HG02840 (cell line): ENCODE measurements around the gene C1R.

Experiments
- ATAC-seq: cut with Tn5 transposase; IDR thresholded peaks from one replicate; pipeline ENCODE4 v1.9.1; 2021; ENCODE audit warnings: mild to moderate bottlenecking, moderate library complexity, moderate number of reproducible peaks; ENCODE audit not compliant: unreplicated experiment, low FRiP score

The C1R gene

DNA sequence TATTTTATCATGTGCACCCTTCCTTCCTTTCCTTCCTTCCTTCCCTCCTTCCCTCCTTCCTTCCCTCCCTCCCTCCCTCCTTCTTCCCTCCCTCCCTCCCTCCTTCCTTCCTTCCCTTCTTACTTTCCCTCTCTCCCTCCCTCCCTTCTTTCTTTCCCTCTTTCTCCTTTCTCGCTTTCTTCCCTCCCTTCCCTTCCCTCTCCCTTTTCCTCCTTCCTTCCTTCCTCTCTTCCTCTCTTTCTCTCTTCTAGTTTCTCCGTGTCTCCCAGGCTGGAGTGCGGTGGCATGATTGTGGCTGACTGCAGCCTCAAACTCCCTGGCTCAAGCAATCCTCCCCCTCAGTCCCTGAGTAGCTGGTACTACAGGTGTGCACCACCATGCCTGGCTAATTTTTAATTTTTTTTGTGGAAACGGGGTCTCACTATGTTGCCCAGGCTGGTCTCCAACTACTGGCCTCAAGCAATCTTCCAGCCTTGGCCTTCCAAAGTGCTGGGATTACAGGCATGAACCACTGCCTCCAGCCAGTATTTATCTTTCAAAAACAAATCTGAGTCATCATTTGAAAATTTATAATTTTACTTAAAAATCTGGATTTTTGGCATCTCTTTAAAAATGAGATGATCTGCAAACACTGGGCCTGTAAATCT, 8.9 kb upstream of the C1R start:
- no peak for ATAC-seq

DNA sequence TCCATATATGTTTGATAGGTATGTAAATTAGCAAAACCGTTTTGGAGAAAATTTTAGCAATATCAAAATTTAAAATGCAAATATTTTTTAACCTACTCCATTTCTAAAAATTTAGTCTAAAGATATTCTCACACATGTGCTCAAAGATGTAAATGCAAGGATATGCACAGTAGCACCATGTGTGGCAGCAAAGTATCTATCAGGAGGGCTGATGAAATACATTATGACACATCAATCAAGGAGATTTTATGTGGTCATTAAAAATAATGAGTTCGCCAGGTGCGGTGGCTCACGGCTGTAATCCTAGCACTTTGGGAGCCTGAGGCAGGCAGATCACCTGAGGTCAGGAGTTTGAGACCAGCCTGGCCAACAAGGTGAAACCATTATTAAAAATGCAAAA, 8.0 kb upstream of the C1R start:
- ATAC-seq = no peak

DNA sequence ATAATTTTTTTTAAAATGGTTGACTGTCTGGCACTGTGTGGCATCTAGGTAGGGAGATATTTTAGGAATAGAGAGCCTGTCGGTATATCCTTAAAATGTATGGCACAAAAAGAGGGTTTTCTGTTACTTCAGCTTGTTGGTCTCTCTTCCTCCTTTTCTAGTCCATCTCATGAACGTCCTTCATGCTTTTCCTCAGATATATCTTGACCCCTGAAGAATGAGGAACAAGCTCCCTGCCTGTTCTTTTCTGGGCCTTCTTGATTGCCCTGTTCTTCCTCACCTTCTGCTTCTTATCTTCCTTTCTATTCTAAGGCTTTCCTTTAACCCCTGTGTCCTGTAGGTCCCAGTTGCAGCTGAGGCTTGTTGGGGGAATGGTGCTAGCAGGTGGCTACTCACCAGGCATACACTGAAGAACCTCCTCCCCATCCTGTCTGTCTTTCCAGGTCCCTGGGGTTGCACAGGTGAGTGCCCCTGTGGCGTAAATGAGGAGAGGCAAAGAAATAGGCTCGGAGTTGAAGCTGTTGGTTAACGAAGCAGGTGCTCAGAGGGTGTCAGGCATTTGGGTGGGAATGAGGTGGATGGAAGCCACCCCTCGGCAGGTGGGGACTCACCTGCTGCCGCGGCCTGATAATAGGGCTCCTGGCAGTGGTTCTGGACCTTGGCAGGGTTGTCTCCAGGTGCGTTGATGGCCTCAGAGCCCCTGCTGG, 7.2 kb upstream of the C1R start:
- ATAC-seq = no peak

DNA sequence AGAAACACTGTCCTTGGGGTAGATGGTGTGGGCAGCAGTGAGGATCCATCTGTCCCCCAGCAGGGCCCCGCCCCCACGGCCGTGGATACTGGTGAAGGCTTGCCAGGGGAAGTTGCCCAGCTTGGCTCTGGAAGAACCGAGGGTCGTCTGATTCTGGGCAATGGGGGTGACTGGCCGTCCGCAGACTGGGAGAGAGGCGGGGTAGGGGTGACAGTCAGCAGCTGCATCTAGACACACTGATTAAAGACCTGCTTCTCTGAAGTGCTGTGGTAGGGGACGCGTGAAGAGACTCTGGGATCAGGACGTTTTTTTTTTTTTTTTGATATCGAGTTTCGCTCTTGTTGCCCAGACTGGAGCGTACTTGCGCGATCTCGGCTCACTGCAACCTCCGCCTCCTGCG, 4.7 kb upstream of the C1R start:
- ATAC-seq = no peak

DNA sequence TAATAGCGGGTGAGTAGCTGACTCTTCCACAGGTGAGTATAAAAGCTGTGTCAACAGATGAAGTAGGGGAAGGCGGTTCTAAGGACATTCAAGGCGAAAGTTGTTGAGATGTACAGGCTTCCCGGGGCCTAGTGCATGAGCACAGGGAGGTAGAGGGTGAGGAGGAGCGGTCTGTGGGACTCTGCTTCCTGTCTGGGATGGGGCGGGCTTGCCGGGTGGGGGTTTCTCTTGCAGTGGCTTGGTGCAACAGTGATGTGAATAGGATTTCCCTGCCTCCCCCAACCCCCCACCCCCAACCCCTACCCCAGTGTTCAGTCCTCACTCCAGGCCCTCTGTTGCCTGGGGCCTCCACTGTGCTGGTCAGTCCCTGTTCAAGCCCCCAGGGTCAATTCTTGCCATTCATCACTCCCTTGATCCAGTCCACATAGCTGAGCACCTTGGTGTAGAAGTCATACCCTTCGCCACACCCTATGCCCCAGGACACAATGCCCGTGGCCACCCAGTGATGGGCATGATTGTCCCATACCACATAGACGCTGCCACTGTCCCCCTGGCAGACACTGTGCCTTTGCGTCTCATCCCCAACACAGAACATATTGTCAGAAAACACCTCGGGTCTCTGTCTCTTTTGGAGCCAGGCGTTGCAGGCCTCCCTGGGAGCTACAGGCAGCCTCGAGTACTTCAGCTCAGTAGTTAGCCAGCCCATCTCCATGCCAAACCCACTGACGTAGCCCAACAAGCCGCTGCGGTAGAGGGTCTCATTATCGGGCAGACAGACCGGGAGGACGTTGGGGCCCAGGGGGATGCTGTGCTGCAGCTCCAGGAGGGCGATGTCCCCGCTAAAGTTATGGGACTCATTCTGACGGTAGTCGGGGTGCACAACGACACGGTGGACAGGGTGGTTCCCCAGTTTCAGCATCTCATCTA, 4.0 kb upstream of the C1R start:
- ATAC-seq = no peak

DNA sequence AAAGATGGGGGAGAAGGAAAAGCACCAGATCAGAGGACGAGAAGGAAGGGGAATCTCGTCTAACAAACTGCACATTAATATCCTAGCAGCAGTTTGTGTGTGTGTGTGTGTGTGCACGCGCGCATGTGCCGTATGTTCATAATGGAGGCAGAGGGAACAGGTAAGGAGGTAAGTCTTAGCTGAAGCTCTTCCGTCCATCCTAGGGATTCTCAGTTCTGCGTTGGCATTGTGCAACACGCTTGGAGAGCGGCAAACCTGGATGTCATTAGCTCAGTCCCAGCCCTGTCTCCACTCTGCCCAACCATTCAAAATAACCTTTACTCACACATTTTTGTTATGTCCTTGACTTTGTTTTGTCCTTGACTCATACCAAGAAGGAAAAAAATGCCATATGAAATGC, 1.6 kb upstream of the C1R start:
- no peak for ATAC-seq

DNA sequence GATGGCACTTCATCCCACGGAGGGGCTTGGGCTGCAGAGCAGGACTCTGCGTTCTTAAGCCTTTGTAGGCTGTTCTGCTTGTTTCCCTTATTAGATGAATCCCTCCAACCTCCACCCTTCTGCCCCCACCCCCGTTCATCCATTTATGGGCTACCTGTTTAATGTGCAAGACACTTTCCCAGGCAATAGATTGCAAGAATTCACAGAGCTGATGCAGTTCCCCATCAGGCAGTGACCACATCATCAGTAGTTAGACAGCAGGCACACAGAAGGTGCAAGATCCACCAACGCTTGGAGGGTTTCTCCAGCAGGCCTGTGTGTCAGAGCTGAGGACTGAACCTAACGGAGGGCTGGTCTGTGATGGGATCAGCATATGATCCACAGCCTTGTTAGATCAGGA, 1.2 kb upstream of the C1R start:
- no peak for ATAC-seq

DNA sequence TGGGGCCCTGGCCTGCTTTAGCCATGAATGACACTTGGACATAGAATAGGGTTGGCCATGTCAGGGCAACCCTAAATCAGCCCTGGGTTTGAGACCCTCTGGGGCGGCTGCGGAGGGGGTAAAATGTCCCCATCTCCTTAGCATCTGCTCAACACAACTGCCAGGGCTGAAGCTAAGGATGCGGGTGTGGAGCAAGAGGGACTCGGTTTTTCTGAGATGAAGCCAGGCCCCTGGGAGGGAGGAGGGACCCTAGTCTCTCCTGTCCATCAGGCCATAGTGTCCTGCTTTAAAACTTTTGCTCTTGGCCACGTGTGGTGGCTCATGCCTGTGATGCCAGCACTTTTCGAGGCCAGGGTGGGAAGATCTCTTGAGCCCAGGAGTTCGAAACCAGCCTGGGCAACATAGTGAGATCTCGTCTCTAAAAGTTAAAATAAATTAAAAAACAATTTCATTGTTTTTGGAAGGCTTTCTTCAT, 778 bp upstream of the C1R start:
- no peak for ATAC-seq

DNA sequence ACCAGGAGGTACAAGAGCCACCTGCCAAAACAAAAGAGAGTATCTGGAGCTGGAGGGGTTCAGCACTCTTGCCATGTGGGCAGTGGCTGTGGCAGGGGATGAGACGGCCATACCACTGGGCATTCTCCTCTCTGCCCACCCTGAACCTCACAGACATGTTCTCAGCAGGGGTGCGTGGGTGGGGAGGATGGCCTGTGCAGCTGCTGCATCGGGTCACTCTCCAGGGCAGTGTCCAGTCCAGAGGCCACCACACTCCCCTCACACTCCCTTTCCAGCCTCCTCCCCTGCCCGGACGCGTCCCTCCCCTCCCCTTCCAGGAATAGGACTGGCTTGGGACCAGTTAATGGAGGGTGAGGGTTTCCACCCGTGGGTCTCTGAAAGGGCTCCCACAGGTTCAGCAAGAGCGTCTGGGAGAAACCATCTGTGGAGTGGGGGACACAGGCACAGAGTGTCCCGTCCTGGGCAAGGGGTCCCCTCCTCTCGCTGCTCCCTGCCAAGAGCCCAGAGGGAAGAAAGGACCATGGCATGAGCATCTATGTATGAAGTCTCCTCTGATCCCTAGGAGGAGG, 501 bp downstream of the C1R start:
- no peak for ATAC-seq

DNA sequence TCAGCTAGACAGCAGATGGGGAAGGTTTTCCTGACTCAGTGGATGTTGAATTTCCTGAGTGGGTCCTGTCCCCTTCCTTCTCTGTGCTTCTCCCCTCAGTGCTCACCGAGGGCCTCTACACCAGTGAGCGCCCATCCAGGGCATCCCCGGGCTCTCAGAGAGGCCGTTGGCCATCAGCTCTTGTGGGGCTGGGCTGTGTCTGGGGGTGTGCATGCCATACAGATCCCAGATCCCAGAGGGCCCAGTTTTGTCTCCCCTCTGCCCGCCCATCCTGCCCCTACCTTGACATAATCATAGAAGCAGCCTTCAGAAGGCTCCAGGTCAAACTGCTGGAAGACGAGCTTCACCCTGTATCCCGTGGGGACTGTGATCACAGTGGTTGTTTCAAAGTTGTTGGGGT, 1.1 kb downstream of the C1R start:
- ATAC-seq = no peak

DNA sequence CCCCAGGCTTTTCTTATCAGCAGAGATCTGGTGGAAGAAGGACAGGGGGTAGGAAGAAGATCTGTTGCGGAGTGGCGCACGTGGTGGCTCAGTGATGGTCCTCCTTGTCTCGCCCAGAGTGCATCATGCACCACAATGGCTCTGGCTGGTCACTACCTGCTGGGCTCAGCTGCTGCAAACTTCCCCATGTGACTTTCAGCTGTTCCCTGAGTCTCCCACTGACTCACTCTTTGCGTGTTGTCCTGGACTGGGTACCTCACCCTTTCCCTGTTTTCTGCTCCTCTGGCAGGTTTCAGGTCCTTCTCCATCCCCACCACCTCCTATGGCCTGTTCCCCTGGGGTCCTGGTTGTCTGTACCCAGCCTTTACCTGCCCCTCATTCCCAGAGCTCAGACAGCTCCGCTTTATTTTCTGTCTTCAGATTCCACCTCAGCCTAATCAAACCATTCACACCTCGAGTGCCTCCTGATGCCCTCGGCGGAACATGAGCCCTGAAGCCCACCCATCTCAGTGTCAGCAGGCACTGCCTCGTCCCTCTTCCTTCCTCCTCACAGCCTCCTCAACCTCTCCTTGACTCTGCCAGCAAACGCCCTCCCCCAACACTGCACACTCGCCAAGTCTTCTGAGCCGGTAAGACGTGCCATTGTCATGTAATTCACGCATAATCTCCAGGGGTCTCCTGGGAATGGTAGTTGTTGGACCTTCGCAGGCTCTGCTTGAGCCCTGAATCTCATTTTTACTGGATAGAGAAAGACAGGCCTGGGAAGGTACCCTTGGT, 1.8 kb downstream of the C1R start:
- no peak for ATAC-seq

DNA sequence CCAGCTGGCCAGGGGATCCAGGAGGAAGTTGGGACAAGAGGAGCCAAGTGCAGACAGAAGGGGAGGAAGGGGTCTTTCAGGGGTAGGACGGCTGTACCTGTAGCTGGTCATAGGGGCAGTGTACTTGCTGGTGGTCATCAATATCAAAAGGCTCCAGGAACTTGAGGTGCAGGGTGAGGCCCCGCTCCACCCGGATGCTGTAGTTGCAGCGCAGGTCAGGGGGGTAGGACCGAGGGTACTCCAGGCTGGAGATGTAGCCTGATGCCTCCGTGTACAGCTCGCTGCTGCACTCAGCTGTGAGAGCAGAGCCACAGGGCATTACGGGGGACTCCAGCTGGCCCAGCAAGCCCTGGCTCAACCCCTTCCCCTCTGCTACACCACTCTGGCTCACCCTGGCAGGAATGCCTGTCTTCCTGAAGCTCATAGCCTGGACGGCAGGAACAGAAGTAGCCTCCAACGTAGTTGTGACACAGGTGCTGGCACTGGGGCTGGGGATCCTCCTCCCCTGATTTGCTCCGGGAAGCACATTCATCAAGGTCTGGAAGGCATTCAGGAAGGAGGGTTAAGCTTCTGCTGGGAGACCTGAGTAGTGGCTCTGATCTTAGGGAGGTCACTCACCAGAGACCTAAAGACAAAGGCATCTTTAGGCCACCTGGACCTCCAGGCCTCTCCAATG, 2.9 kb downstream of the C1R start:
- no peak for ATAC-seq

DNA sequence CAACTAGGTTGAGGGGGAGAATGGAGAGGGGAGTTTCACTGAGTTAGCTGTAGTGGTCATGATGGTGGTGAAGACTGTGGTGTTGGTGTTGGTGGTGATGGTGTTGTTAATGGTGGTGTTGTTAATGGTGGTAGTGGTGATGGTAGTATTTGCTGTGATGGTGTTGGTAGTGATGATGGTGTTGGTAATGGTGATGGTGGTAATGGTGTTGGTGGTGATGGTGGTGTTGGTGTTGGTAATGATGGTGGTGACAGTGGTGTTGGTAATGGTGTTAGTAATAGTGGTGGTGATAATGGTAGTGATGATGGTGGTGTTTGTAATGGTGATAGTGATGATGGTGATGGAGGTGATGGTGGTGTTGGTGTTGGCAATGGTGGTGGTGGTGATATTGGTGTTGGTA, 9.1 kb downstream of the C1R start:
- no peak for ATAC-seq

DNA sequence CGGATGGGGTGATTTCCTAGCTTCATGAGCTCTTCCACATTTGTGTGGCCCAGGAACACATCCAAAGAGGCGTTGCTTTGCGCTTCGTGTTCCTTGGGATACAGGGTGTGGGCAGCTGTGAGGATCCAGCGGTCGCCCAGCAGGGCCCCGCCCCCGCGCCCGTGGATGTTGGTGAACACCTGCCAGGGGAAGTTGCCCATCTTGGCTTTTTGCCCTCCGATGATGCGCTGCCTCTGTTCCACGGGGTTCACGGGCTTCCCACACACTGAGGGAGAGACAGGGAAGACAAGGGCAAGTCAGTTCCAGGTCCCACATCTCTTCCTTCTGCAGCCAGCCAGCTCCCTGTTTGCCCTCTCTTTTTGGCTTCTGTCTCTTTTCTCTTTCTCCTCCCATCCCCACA, 11.2 kb downstream of the C1R start:
- ATAC-seq = no peak

DNA sequence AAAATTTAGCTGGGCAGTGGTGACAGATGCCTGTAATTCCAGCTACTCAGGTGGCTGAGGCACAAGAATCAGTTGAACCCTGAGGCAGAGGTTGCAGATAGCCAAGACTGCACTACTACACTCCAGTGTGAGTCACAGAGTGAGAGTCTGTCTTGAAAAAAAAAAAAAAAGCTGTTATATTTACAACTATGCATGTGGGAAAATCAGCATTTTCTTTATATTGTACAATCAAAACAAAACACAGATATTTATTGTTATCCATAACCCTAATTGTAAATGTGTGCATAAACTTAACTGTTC, 12.5 kb downstream of the C1R start:
- ATAC-seq = no peak

DNA sequence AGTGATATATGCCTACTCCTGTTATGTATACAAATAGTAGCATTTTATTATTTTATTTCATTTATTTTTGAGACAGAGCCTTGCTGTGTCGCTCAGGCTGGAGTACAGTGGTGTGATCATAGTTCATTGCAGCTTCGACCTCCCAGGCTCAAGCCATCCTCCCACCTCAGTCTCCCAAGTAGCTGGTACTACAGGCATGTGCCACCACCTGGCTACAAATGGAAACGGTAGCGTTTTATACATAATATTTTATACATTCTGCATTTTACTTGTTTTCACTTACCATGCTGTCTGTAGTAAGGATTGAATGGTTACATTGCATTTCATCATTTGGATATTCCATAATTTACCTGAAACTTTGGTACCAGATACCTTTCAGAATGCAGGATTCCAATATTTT, 14.1 kb downstream of the C1R start:
- no peak for ATAC-seq

DNA sequence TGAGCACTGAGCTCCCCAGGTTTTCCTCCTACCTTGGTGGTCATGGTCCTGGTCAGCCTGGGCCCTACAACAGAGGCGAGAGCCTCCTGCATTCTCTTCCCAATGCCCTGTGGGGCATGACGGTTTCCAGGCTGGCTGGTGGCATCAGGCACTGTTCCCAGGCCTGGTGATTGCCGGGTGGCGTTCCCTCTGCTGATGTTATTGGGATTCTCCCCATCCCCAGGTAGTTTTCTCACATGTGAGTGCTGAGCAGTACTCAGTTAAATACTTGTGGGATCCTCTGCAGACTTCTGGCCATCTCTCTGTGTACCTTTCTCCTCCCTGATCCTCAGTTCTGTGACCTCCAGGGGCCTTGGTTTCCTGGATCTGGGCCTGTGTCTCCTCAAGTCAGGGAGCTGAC, 15.8 kb downstream of the C1R start:
- ATAC-seq = no peak

DNA sequence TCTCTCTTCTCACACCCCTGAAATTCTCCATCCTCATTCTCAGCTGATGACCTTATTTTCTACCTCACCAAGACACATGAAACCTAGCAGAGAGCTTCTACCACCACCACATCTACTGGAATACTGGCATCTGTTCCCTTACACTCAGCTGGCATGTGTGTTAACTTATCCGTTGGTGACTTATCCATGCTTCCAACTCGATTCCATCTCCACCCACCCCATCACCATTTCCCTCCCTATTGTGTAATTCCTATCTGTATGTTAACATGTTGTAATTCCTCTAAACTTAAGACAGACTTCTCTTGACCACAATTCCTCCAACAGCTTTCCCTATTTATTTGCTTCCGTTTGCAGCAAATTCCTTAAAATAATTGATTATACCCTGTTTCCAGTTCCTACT, 16.3 kb downstream of the C1R start:
- no peak for ATAC-seq

DNA sequence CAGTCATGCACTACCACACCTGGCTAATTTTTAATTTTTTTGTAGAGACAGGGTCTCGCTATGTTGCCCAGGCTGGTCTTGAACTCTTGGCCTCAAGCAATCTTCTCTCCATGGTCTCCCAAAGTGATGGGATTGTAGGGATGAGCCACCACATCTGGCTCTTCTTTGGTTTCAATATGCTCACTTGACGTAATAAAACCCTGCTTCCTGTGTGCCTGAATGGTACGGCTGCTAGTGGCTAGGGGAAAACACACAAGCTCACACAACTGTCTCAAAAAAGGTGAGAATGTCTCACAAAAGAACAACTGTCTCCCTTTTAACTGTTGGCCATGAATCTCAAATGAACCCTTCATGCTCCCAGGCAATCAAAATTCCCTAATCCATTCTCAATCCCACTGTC, 16.7 kb downstream of the C1R start:
- ATAC-seq = no peak

DNA sequence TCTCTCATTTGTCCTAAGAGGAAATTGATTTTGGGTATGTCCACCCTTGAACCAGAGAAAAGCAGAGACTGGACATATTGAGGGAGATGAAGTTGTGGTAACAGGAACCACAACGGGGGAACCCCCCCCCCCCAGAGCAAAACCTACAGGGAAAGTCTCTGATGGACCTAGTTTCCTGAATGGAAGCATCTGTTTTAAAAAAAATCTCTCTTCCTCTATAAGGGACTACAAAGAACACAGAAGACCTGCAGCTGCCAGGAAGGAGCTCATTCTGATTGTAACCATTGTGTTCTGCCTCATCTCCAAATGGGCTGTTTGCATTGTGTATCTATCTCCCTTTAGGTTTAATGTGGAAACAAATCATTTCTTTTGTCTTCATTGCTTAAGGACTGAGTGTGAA, 18.3 kb downstream of the C1R start:
- no peak for ATAC-seq
